Panc1 (cell line): ENCODE measurements around the gene PPM1G. TPM values are rescaled to one million over a fixed set of nuclear protein-coding genes. Genes with fewer than 3 reads are reported as not detected.
A peak's percentile ranks its signal among the peaks of the same experiment; 100 is the strongest.

Source experiments
- ATAC-seq: fragments of 200-7000 bp; cut with Tn5 transposase; 2 replicates; pipeline ENCODE4 v1.9.1; 2020; ENCODE audit warnings: mild to moderate bottlenecking, moderate library complexity
- BruUV-seq: library from RNA; stranded (reverse); fragments of 400-500 nt; replicated peaks from 2 replicates; lab custom pipeline; 2021; lab: Mats Ljungman, UMichigan
- CTCF ChIA-PET: fragments of 300-600 bp; sonication (Branson Sonifier 250); formaldehyde crosslinking; loops from one replicate; lab custom pipeline; 2022; ENCODE audit warnings: antibody characterized with exemption; lab: Charles Lee
- POLR2A ChIA-PET: fragments of 300-600 bp; sonication (Branson Sonifier 250); formaldehyde crosslinking; loops from one replicate; lab custom pipeline; 2022; ENCODE audit warnings: antibody characterized with exemption; lab: Charles Lee
- DNase-seq: peaks from one replicate; pipeline ENCODE4 v3.0.0-alpha.2; 2010; ENCODE audit warnings: low read depth, low spot score
- H3K27ac ChIP-seq: 2 replicates; pipeline ENCODE4 v1.5.1; 2011; ENCODE audit warnings: mild to moderate bottlenecking, low read length, inconsistent platforms
- H3K27me3 ChIP-seq: fragments of 200-500 bp; sonication (Bioruptor generic); 2 replicates; pipeline ENCODE4 v1.6.0; 2014; ENCODE audit warnings: low read length, inconsistent platforms; ENCODE audit not compliant: control insufficient read depth, insufficient read depth
- H3K36me3 ChIP-seq: fragments of 200-500 bp; sonication (Bioruptor generic); 2 replicates; pipeline ENCODE4 v1.5.1; 2014; ENCODE audit warnings: inconsistent platforms, mild to moderate bottlenecking, low read length, moderate library complexity; ENCODE audit not compliant: control insufficient read depth, insufficient read depth
- H3K4me1 ChIP-seq: 2 replicates; pipeline ENCODE4 v1.5.1; 2011; ENCODE audit warnings: inconsistent platforms, mild to moderate bottlenecking, low read length, moderate library complexity; ENCODE audit not compliant: control insufficient read depth, insufficient read depth
- H3K4me3 ChIP-seq, 2 experiments: 2 replicates each; pipeline ENCODE4 v1.5.1; 2011 to 2012; ENCODE audit warnings: low read depth in 2 of 2, low read length in 2 of 2, mild to moderate bottlenecking in 2 of 2, inconsistent platforms in 1 of 2, moderate library complexity in 1 of 2
- H3K9me3 ChIP-seq: fragments of 200-500 bp; sonication (Bioruptor generic); 2 replicates; pipeline ENCODE4 v1.5.1; 2014; ENCODE audit warnings: low read depth, mild to moderate bottlenecking, inconsistent platforms, low read length, moderate library complexity; ENCODE audit not compliant: control insufficient read depth, insufficient read depth
- POLR2AphosphoS5 ChIP-seq: IDR thresholded peaks from 2 replicates; pipeline ENCODE4 v1.6.1; 2012; ENCODE audit warnings: mild to moderate bottlenecking, low read depth, low read length, moderate library complexity
- SIN3A ChIP-seq: IDR thresholded peaks from 2 replicates; pipeline ENCODE4 v1.6.1; 2012; ENCODE audit warnings: low read depth, mild to moderate bottlenecking, low read length, moderate library complexity, borderline replicate concordance; ENCODE audit not compliant: insufficient read depth
- TCF7L2 ChIP-seq: IDR thresholded peaks from 2 replicates; pipeline ENCODE4 v1.6.1; 2011; ENCODE audit warnings: mild to moderate bottlenecking, low read depth, low read length, inconsistent platforms
- in situ Hi-C: cut with HindIII; loops from 2 replicates; pipeline ENCODE4 v1.10.0; 2016; ENCODE audit warnings: low sequenced_read_pairs, low pct_unique_long_range_greater_than_20kb
- intact Hi-C: fragments of 100-400 bp; cut with micrococcal nuclease; formaldehyde crosslinking; loops from one replicate; pipeline ENCODE4 v1.10.0; 2022; ENCODE audit not compliant: unreplicated experiment
- total RNA-seq: library from RNA; stranded (reverse); gene quantifications from one replicate; pipeline ENCODE4 v1.2.1, GENCODE V29; 2021; ENCODE audit not compliant: unreplicated experiment
- TF ChIP-seq, protein P1 (sequence below): fragments of 450-650 bp; IDR thresholded peaks from 2 replicates; pipeline ENCODE4 v1.5.1; 2017; ENCODE audit warnings: mild to moderate bottlenecking
- TF ChIP-seq, protein P2 (sequence below), 2 experiments: IDR thresholded peaks; 2 replicates each; pipeline ENCODE4 v1.6.1; 2011 to 2012; ENCODE audit warnings: low read depth in 2 of 2, control low read depth in 1 of 2, low read length in 1 of 2, mild to moderate bottlenecking in 1 of 2, moderate library complexity in 1 of 2; ENCODE audit not compliant: insufficient read depth in 1 of 2

The PPM1G gene
- total RNA-seq, 1 experiment from 2014 or later: 115 TPM

DNA sequence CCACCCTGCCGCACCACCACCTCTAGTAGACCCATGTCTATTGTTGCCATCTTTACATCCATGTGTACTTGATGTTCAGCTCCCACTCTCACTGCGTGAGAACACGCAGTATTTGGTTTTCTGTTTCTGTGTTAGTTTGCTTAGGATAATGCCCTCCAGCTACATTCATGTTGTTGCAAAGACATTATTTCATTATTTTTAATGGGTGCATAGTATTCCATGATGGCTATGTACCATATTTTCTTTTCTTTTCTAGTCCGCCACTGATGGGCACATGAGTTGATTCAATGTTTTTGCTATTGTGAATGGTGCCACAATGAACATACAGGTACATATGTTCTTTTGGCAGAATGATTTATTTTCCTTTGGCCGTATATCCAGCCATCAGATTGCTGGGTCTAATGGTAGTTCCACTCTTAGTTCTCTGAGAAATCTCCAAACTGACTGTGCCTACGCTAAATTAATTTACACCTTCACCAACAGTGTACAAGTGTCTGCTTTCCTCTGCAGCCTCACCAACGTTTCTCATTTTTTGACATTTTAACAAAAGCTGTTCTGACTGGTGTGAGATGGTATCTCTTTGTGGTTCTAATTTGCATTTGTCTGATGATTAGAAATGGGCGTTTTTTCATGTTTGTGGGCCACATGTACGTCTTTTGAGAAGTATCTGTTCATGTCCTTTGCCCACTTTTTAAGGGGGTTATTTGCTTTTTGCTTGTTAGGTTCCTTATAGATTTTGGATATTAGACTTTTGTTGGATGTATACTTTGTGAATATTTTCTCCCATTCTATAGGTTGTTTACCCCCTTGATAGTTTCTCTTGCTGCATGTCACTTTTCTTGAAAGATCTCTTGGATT, 18.3 kb downstream of the PPM1G start:
- H3K4me1 ChIP-seq: no peaks in the 10 kb centered on the region
- H3K9me3 ChIP-seq: no peaks in the 10 kb centered on the region
- ATAC-seq (no peak), DNase-seq (no peak)
- intact Hi-C loops: no loop called here
- 0 out of 2 replicates have a peak, but pooled peaks cover 3% of the 10 kb centered on the region for H3K36me3 ChIP-seq
- in situ Hi-C loops: no loop called here
- ChIA-PET POLR2A (no interaction called here), CTCF (no interaction called here)
- H3K27ac ChIP-seq: no peak overlapping the region
- BruUV-seq: TSS peak; percentile 33
- H3K4me3 ChIP-seq: no peak overlapping the region
- no peaks in the 10 kb centered on the region for H3K27me3 ChIP-seq
- TF ChIP-seq, protein P1, sequence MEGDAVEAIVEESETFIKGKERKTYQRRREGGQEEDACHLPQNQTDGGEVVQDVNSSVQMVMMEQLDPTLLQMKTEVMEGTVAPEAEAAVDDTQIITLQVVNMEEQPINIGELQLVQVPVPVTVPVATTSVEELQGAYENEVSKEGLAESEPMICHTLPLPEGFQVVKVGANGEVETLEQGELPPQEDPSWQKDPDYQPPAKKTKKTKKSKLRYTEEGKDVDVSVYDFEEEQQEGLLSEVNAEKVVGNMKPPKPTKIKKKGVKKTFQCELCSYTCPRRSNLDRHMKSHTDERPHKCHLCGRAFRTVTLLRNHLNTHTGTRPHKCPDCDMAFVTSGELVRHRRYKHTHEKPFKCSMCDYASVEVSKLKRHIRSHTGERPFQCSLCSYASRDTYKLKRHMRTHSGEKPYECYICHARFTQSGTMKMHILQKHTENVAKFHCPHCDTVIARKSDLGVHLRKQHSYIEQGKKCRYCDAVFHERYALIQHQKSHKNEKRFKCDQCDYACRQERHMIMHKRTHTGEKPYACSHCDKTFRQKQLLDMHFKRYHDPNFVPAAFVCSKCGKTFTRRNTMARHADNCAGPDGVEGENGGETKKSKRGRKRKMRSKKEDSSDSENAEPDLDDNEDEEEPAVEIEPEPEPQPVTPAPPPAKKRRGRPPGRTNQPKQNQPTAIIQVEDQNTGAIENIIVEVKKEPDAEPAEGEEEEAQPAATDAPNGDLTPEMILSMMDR: no peak
- no peak for TF ChIP-seq SIN3A
- TF ChIP-seq, protein P2, sequence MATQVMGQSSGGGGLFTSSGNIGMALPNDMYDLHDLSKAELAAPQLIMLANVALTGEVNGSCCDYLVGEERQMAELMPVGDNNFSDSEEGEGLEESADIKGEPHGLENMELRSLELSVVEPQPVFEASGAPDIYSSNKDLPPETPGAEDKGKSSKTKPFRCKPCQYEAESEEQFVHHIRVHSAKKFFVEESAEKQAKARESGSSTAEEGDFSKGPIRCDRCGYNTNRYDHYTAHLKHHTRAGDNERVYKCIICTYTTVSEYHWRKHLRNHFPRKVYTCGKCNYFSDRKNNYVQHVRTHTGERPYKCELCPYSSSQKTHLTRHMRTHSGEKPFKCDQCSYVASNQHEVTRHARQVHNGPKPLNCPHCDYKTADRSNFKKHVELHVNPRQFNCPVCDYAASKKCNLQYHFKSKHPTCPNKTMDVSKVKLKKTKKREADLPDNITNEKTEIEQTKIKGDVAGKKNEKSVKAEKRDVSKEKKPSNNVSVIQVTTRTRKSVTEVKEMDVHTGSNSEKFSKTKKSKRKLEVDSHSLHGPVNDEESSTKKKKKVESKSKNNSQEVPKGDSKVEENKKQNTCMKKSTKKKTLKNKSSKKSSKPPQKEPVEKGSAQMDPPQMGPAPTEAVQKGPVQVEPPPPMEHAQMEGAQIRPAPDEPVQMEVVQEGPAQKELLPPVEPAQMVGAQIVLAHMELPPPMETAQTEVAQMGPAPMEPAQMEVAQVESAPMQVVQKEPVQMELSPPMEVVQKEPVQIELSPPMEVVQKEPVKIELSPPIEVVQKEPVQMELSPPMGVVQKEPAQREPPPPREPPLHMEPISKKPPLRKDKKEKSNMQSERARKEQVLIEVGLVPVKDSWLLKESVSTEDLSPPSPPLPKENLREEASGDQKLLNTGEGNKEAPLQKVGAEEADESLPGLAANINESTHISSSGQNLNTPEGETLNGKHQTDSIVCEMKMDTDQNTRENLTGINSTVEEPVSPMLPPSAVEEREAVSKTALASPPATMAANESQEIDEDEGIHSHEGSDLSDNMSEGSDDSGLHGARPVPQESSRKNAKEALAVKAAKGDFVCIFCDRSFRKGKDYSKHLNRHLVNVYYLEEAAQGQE (IDR thresholded peaks at IDR 0.05; ENCODE audit: insufficient read depth in 1 of 2, low read depth in 2 of 2, low read length in 1 of 2): no peak
- no peak for TF ChIP-seq TCF7L2
- no peak for TF ChIP-seq POLR2AphosphoS5

DNA sequence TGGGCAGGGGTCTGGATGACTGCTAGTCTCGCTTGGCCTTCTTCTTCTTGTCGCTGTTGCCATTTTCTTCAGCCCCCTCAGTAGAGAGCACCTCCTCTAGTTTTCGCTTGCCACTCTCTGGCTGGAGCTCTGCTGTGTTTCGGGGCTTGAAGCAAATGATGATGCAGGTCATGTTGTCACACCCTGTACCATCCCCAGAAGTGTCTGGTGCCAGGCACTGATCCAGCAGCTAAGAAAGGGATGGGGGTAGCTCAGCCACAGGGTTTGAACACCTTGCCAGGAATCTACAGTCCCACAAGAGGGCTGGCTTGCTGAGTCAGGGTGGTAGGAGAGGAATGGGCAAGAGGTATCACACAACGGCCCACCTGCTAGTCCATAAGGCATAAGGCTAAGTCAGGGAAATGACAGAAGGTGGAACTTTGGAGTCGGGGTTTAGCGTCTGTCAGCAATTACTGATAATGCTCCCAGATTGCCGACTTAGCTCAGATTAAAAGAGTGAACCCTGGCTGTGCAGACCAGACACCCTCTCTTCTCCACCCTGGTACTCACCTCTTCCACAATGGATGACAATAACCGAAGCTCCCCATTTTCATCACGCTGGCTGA, 27.7 kb downstream of the PPM1G start:
- Histone ChIP-seq H3K4me3 (no peak overlapping the region), H3K27ac (peak overlapping the region; percentile 91), H3K27me3 (no peaks in the 10 kb centered on the region), H3K36me3 (peaks cover 18% of the 10 kb centered on the region), H3K4me1 (peaks cover 32% of the 10 kb centered on the region), H3K9me3 (no peaks in the 10 kb centered on the region)
- BruUV-seq: TSS peak; percentile 90
- in situ Hi-C loops (no loop called here), intact Hi-C loops (no loop called here)
- ATAC-seq: no peak
- DNase-seq: no peak
- ChIA-PET POLR2A (interaction anchor here (1.0 kb wide), 1 partner anchor 28 kb away, joined by 4 read pairs; the partner anchor contains the start of gene PPM1G), CTCF (no interaction called here)
- no peak for TF ChIP-seq POLR2AphosphoS5
- TF ChIP-seq, protein P2 (IDR thresholded peaks at IDR 0.05; ENCODE audit: insufficient read depth in 1 of 2, low read depth in 2 of 2, low read length in 1 of 2): no peak
- no peak for TF ChIP-seq TCF7L2
- TF ChIP-seq, protein P1: no peak
- TF ChIP-seq SIN3A: no peak
